C4-2B (cell line): ENCODE results near the gene NXPE3.

ENCODE experiments used
- CTCF ChIP-seq: fragments of 450-650 bp; conservative IDR thresholded peaks from 2 replicates; pipeline ENCODE4 v1.5.1; 2017; ENCODE audit warnings: mild to moderate bottlenecking
- ZFX ChIP-seq: fragments of 450-650 bp; IDR thresholded peaks from 2 replicates; pipeline ENCODE4 v1.6.1; 2017

- no peak for TF ChIP-seq CTCF
- no peak for TF ChIP-seq ZFX
Observed at GRCh38 chr3:101791778-101792177, 12.8 kb downstream of the NXPE3 start.
